Right lobe of liver (tissue), 6 donors: Measurements from ENCODE around the gene CADPS. TPM values are rescaled to one million over a fixed set of nuclear protein-coding genes. Genes with fewer than 3 reads are reported as not detected.

ENCODE experiments used
- ATAC-seq, 4 donors: fragments of 200-7000 bp; cut with Tn5 transposase; one replicate each; pipeline ENCODE4 v1.9.1; 2020; ENCODE audit warnings: mild to moderate bottlenecking in 4 of 4, moderate library complexity in 4 of 4
- DNase-seq, 3 donors: peaks; one replicate each; pipeline ENCODE4 v3.0.0-alpha.2; 2020
- H3K27ac ChIP-seq, 3 donors: fragments of 200-600 bp; one replicate each; pipeline ENCODE4 v1.8.0; 2022
- H3K27me3 ChIP-seq, 2 donors: fragments of 200-600 bp; one replicate each; pipeline ENCODE4 v1.8.0; 2022
- H3K36me3 ChIP-seq, 4 donors: fragments of 200-600 bp; sonication (generic) in 1 of 4; one replicate each; pipeline versions ENCODE4 v1.5.1 to v1.8.0; 2017 to 2022; ENCODE audit warnings: control low read depth in 1 of 4
- H3K4me1 ChIP-seq, 4 donors: fragments of 200-600 bp; sonication (generic) in 1 of 4; one replicate each; pipeline versions ENCODE4 v1.5.1 to v1.8.0; 2017 to 2022; ENCODE audit warnings: control low read depth in 1 of 4
- H3K4me3 ChIP-seq, 3 donors: fragments of 200-600 bp; one replicate each; pipeline ENCODE4 v1.8.0; 2022
- H3K9me3 ChIP-seq, 4 donors: fragments of 200-600 bp; sonication (generic) in 1 of 4; one replicate each; pipeline versions ENCODE4 v1.5.1 to v1.8.0; 2017 to 2022; ENCODE audit warnings: control low read depth in 1 of 4
- CTCF ChIP-seq, 4 donors: fragments of 200-600 bp in 3 of 4; fragments of 450-650 bp in 1 of 4; IDR thresholded peaks; one replicate each; pipeline versions ENCODE4 v1.5.1 to v1.8.0; 2016 to 2022; ENCODE audit warnings: antibody characterized with exemption in 4 of 4, mild to moderate bottlenecking in 2 of 4
- POLR2A ChIP-seq: fragments of 450-650 bp; IDR thresholded peaks from one replicate; pipeline ENCODE4 v1.6.1; 2017; ENCODE audit warnings: antibody characterized with exemption, mild to moderate bottlenecking
- WGBS: methylation state at CpG from one replicate; pipeline ENCODE4 v1.1.6; 2018; ENCODE audit warnings: low coverage, low lambda C conversion rate; ENCODE audit not compliant: insufficient coverage; ENCODE audit errors: missing lambda C conversion rate; 5-methylcytosine and 5-hydroxymethylcytosine counted together
- intact Hi-C, 2 donors: fragments of 100-400 bp; cut with DNase I; formaldehyde crosslinking; loops; one replicate each; pipeline versions ENCODE4 v1.11.2 to v1.14.1; 2022
- long read RNA-seq: library from polyadenylated mRNA; unstranded; transcript quantifications from one replicate; pipeline ENCODE4 v2.0.0, GENCODE V29; 2019
- total RNA-seq, 6 experiments: library from RNA; depleted of rRNA in 2 of 6; stranded (reverse); fragments of >200 nt in 2 of 6; fragmentation: NEBNext Ultra II Directional in 3 of 6; extraction: Animal tissue kit (Norgen Biotek cat#: 25700) in 3 of 6; gene quantifications; one replicate each; pipeline versions ENCODE4 v1.1.0 to v1.2.4, GENCODE V29; 2016 to 2023
- donor health status: DM: no; HTN: yes; CAD: no.
- donor health status: DM: no; HTN: no; CAD: no.
- donor health status: DM: no; HTN: no; CAD: no.
- donor health status: DM: no; HTN: yes; CAD: no.
- donor health status: DM: no; HTN: yes; CAD: no.

CADPS gene
- total RNA-seq: under 1 TPM in 2 of 6 experiments, not detected in 4; 0.06 to 0.98 TPM
- long read RNA-seq: 0 reads

GRCh38 chr3:62874711-62875557, at the start of gene CADPS:
TSS of gene CADPS (minus strand) at chr3:62875416. CDS start at chr3:62875029, 387 bp downstream.
- 4% methylated on average over 37 of the region's 85 CpGs for WGBS
- no peaks in the 10 kb centered on the region for H3K36me3 ChIP-seq
- DNase-seq: no peak
- H3K27me3 ChIP-seq: peaks cover 5 to 28% of the 10 kb centered on the region in 2 donors
- peak within 1 kb of the TSS; percentile 12 to 32 (median 16) for H3K4me3 ChIP-seq
- H3K27ac ChIP-seq: no peak within 1 kb of the TSS
- TF ChIP-seq POLR2A: no peak
- no peak for TF ChIP-seq CTCF (IDR thresholded peaks at IDR 0.05)
- intact Hi-C loops: no loop called here
- H3K4me1 ChIP-seq: peaks cover 0 to 9% (median 0%) of the 10 kb centered on the region in 4 donors
- peak in 1 of 4 donors; percentile 19 for ATAC-seq
- H3K9me3 ChIP-seq: no peaks in the 10 kb centered on the region

- Histone ChIP-seq H3K27me3 (no peaks in the 10 kb centered on the region), H3K4me3 (no peak overlapping the region), H3K9me3 (no peaks in the 10 kb centered on the region), H3K36me3 (no peaks in the 10 kb centered on the region), H3K27ac (no peak overlapping the region), H3K4me1 (no peaks in the 10 kb centered on the region)
- 22% methylated on average over 2 of the region's 2 CpGs for WGBS
- ATAC-seq (no peak), DNase-seq (no peak)
- intact Hi-C loops: no loop called here
- no peak for TF ChIP-seq POLR2A
- TF ChIP-seq CTCF (IDR thresholded peaks at IDR 0.05): no peak
Measured at GRCh38 chr3:62923066-62923465, 47.9 kb upstream of the CADPS start.

- H3K4me1 ChIP-seq: no peaks in the 10 kb centered on the region
- DNase-seq (no peak), ATAC-seq (no peak)
- no peaks in the 10 kb centered on the region for H3K36me3 ChIP-seq
- H3K27me3 ChIP-seq: no peaks in the 10 kb centered on the region
- H3K9me3 ChIP-seq: no peaks in the 10 kb centered on the region
- no peak for TF ChIP-seq POLR2A
- no peak for TF ChIP-seq CTCF (IDR thresholded peaks at IDR 0.05)
- H3K27ac ChIP-seq: no peak overlapping the region
- WGBS: 41% methylated on average over 2 of the region's 2 CpGs
- intact Hi-C loops: no loop called here
- no peak overlapping the region for H3K4me3 ChIP-seq
Measured at GRCh38 chr3:62922326-62922725, 47.1 kb upstream of the CADPS start.

GRCh38 chr3:62920466-62920784, 45.2 kb upstream of the CADPS start:
- no peak for TF ChIP-seq POLR2A
- TF ChIP-seq CTCF (IDR thresholded peaks at IDR 0.05): no peak
- Histone ChIP-seq H3K36me3 (no peaks in the 10 kb centered on the region), H3K27me3 (no peaks in the 10 kb centered on the region), H3K9me3 (no peaks in the 10 kb centered on the region), H3K27ac (no peak overlapping the region), H3K4me1 (no peaks in the 10 kb centered on the region), H3K4me3 (no peak overlapping the region)
- ATAC-seq (no peak), DNase-seq (no peak)
- intact Hi-C loops: no loop called here
